Measurements from ENCODE around the gene NDUFB3.
A peak's percentile ranks its signal among the peaks of the same experiment; 100 is the strongest.

NDUFB3 gene

GRCh38 chr2:201114350-201114749 lies 42.5 kb downstream of the NDUFB3 start:
- Histone ChIP-seq H3K27me3 (ENCODE audit: insufficient read depth, low read length, poor library complexity, severe bottlenecking) (no peaks in the 10 kb centered on the region), H2AFZ (ENCODE audit: low read length) (no peak overlapping the region), H3K9me3 (ENCODE audit: insufficient read depth, low read depth, low read length) (no peaks in the 10 kb centered on the region), H3F3A (ENCODE audit: low read depth) (peaks cover 18% of the 10 kb centered on the region), H3K9ac (ENCODE audit: low read depth, low read length, poor library complexity, severe bottlenecking) (peak overlapping the region; percentile 50), H3K79me2 (ENCODE audit: insufficient read depth, low read length) (peaks cover 24% of the 10 kb centered on the region), H3K36me3 (ENCODE audit: insufficient read depth, low read length) (no peaks in the 10 kb centered on the region), H4K20me1 (ENCODE audit: insufficient read depth, low read length, poor library complexity, severe bottlenecking) (peaks cover 3% of the 10 kb centered on the region), H3K4me1 (ENCODE audit: insufficient read depth, low read length, poor library complexity, severe bottlenecking) (peaks cover 21% of the 10 kb centered on the region), H3K4me2 (ENCODE audit: low read depth, low read length, poor library complexity, severe bottlenecking) (peak overlapping the region; percentile 90), H3K9me2 (replicated peaks; ENCODE audit: low read depth, low read length) (no peaks in the 10 kb centered on the region), H3K4me3 (ENCODE audit: low read length, poor library complexity, severe bottlenecking) (peak overlapping the region; percentile 86)
- no peak for TF ChIP-seq CTCF (conservative IDR thresholded peaks at IDR 0.05; ENCODE audit: low read length)
- TF ChIP-seq EZH2phosphoT487 (IDR thresholded peaks at IDR 0.05; ENCODE audit: borderline replicate concordance): no peak

- Histone ChIP-seq H3K4me2 (ENCODE audit: low read depth, low read length, poor library complexity, severe bottlenecking) (peak overlapping the region; percentile 90), H3K27me3 (ENCODE audit: insufficient read depth, low read length, poor library complexity, severe bottlenecking) (no peaks in the 10 kb centered on the region), H4K20me1 (ENCODE audit: insufficient read depth, low read length, poor library complexity, severe bottlenecking) (peaks cover 8% of the 10 kb centered on the region), H3K79me2 (ENCODE audit: insufficient read depth, low read length) (peaks cover 29% of the 10 kb centered on the region), H3K9me2 (replicated peaks; ENCODE audit: low read depth, low read length) (no peaks in the 10 kb centered on the region), H3K36me3 (ENCODE audit: insufficient read depth, low read length) (no peaks in the 10 kb centered on the region), H2AFZ (ENCODE audit: low read length) (no peak overlapping the region), H3K4me3 (ENCODE audit: low read length, poor library complexity, severe bottlenecking) (peak overlapping the region; percentile 86), H3K9me3 (ENCODE audit: insufficient read depth, low read depth, low read length) (no peaks in the 10 kb centered on the region), H3K4me1 (ENCODE audit: insufficient read depth, low read length, poor library complexity, severe bottlenecking) (peaks cover 25% of the 10 kb centered on the region), H3F3A (ENCODE audit: low read depth) (peaks cover 18% of the 10 kb centered on the region), H3K9ac (ENCODE audit: low read depth, low read length, poor library complexity, severe bottlenecking) (peak overlapping the region; percentile 50)
- TF ChIP-seq CTCF (conservative IDR thresholded peaks at IDR 0.05; ENCODE audit: low read length): no peak
- TF ChIP-seq EZH2phosphoT487 (IDR thresholded peaks at IDR 0.05; ENCODE audit: borderline replicate concordance): no peak
Measured at GRCh38 chr2:201114846-201115245, 43.0 kb downstream of the NDUFB3 start.

GRCh38 chr2:201116115-201116958 lies 44.5 kb downstream of the NDUFB3 start, which contains the start of gene CFLAR:
CFLAR (plus strand) TSS chr2:201116164; CDS start chr2:201129866, 13,702 bp downstream.
- no peaks in the 10 kb centered on the region for H3K9me2 ChIP-seq (replicated peaks; ENCODE audit: low read depth, low read length)
- peak within 1 kb of the TSS; percentile 96 for H3K9ac ChIP-seq (ENCODE audit: low read depth, low read length, poor library complexity, severe bottlenecking)
- H3K9me3 ChIP-seq (ENCODE audit: insufficient read depth, low read depth, low read length): no peaks in the 10 kb centered on the region
- peaks cover 18% of the 10 kb centered on the region for H3F3A ChIP-seq (ENCODE audit: low read depth)
- H3K79me2 ChIP-seq (ENCODE audit: insufficient read depth, low read length): peaks cover 44% of the 10 kb centered on the region
- H3K4me1 ChIP-seq (ENCODE audit: insufficient read depth, low read length, poor library complexity, severe bottlenecking): peaks cover 33% of the 10 kb centered on the region
- peak within 1 kb of the TSS; percentile 90 for H3K4me2 ChIP-seq (ENCODE audit: low read depth, low read length, poor library complexity, severe bottlenecking)
- peaks cover 23% of the 10 kb centered on the region for H4K20me1 ChIP-seq (ENCODE audit: insufficient read depth, low read length, poor library complexity, severe bottlenecking)
- peak within 1 kb of the TSS; percentile 89 for H2AFZ ChIP-seq (ENCODE audit: low read length)
- no peaks in the 10 kb centered on the region for H3K27me3 ChIP-seq (ENCODE audit: insufficient read depth, low read length, poor library complexity, severe bottlenecking)
- no peaks in the 10 kb centered on the region for H3K36me3 ChIP-seq (ENCODE audit: insufficient read depth, low read length)
- no peak for TF ChIP-seq CTCF (conservative IDR thresholded peaks at IDR 0.05; ENCODE audit: low read length)
- no peak for TF ChIP-seq EZH2phosphoT487 (IDR thresholded peaks at IDR 0.05; ENCODE audit: borderline replicate concordance)
- H3K4me3 ChIP-seq (ENCODE audit: low read length, poor library complexity, severe bottlenecking): peak within 1 kb of the TSS; percentile 86
